ENCODE data around the gene G3BP1.

GRCh38 chr5:151846765-151847164 is 75.0 kb downstream of the G3BP1 start:
- TF ChIP-seq CTCF (IDR thresholded peaks at IDR 0.05) (no peak), POLR2A (IDR thresholded peaks at IDR 0.05) (no peak)

Data from thyroid gland (tissue), 4 donors.